GM20000 (cell line): Measurements from ENCODE around the gene GCGR.

Experiments
- DNase-seq: peaks from one replicate; pipeline ENCODE4 v3.0.0; 2012; ENCODE audit warnings: low spot score
- TF ChIP-seq, protein P1 (sequence below): IDR thresholded peaks from 2 replicates; pipeline ENCODE4 v1.5.1; 2012; ENCODE audit warnings: mild to moderate bottlenecking, control low read depth; ENCODE audit errors: extremely low read depth, missing control alignments

The GCGR gene

DNA sequence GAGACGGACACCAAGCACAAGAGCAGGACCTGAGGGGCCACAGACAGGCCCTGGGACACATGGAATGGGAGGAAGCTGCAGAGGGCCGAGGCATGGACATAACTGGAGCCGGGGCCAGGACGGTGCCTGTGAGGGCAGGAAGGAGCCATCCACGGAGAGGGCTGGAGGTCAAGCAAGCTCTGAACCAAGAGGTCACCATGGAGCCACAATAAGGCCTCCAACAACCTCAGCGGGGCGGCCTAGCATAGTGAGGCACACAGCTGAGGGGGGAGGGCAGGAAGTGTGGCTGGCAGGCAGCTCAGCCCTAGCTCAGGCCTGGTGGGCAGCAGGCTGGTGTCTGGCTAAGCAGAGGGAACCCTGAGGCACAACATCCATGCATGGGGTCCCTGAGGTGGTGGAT is 24.7 kb downstream of the GCGR start:
- DNase-seq, result no peak
- TF ChIP-seq, protein P1, sequence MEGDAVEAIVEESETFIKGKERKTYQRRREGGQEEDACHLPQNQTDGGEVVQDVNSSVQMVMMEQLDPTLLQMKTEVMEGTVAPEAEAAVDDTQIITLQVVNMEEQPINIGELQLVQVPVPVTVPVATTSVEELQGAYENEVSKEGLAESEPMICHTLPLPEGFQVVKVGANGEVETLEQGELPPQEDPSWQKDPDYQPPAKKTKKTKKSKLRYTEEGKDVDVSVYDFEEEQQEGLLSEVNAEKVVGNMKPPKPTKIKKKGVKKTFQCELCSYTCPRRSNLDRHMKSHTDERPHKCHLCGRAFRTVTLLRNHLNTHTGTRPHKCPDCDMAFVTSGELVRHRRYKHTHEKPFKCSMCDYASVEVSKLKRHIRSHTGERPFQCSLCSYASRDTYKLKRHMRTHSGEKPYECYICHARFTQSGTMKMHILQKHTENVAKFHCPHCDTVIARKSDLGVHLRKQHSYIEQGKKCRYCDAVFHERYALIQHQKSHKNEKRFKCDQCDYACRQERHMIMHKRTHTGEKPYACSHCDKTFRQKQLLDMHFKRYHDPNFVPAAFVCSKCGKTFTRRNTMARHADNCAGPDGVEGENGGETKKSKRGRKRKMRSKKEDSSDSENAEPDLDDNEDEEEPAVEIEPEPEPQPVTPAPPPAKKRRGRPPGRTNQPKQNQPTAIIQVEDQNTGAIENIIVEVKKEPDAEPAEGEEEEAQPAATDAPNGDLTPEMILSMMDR, result no peak

DNA sequence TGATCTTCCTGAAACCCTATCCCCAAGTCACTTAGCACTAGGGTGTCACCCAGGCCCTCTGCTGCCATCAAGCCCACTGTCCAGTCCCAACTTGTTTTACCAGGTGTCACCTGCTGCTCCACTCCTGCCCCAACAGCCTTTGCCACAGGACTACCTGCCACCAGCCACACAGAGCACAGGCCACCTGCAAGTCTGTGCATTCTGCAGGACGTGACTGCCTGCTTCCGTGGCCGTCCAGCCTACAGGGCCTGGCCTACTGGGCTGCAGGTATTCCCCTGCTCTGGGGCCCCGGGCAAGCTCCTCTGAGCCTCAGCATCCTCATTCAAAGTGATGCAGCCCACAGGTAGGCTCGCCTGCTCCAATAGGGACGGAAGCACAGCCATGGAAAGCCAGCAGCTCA is 25.9 kb downstream of the GCGR start:
- no peak for DNase-seq

DNA sequence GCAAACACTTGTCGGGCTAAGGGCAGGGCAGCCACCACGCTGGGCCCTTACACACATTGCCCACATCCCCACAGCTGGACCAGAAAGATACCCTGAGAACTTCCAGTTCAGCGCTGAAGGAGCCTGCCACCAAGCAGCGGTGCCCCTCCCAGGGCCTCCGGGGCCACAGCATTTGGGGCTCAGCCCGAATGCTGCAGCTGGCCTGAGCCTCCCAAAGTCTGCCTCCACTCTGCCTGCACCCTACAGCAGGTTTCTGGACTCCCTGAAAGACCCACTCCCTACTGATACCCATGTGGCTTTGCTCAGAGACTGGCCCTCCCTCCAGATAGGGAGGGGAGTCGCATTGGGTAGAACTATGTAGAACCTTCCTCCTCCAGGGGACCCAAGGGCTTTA is 27.6 kb downstream of the GCGR start:
- DNase-seq, result no peak
- TF ChIP-seq, protein P1, result no peak

More for the DNA sequence above, 25.9 kb downstream of the GCGR start:
- TF ChIP-seq, protein P1, result no peak

DNA sequence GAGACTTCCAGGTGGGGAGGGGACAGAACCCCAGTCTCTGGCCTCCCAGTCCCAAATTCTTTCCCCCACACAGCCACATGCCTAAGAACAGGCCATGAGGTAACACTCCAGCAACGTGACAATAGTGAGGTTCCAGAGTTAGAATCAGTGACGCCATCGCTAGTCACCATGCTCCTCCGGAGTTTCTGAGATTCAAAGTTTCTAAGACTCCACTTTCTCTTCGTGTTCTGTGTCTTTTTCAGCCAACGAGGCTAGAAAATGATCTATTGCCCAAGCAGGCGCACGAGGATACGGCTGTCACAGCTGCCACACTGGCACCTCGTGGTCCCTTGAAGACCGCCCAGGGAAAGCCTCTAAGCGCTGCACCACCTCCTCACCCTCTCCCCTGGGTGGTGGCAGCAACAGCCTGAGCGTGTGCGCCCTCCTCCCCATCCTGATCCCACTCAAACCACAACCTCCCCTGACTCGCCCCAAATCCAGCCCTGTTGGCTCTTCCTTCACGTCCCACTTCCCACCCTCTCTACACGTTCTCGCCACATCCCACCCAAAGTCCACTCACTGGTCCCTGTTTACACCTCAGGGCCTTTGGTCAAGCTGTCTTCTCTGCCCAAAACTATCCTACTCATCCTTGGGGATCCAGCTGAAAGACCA is 28.1 kb downstream of the GCGR start:
- DNase-seq, result no peak
- TF ChIP-seq, protein P1, result no peak

DNA sequence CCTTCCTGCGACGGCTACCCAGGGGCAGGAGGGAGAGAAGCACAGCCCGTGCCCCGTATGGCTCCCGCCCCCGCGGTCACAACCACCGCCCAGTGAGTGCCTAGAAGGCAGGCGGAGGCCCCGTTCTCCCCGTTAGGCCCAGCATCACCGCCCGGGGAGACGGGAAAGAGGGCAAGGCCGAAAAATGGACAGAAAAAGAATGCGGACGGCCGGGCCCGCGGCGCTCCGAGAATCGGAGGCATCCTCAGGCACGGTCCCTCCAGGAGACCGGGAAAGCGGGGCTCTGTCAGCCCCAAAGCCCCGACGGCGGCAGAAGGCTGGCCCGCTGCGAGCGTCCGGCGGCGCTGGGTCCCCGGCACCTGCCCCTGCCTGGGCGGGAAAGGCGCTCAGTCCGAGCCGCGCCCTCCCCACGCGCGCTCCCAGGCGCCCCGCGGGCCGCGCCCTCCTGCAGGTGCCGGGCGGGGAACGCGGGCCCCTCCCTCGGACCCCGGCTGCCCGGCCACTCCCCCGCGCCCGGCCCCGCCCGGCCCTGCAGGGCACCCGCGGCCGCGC is 28.7 kb downstream of the GCGR start:
- TF ChIP-seq, protein P1, result no peak
- DNase-seq, result peak; percentile 67

DNA sequence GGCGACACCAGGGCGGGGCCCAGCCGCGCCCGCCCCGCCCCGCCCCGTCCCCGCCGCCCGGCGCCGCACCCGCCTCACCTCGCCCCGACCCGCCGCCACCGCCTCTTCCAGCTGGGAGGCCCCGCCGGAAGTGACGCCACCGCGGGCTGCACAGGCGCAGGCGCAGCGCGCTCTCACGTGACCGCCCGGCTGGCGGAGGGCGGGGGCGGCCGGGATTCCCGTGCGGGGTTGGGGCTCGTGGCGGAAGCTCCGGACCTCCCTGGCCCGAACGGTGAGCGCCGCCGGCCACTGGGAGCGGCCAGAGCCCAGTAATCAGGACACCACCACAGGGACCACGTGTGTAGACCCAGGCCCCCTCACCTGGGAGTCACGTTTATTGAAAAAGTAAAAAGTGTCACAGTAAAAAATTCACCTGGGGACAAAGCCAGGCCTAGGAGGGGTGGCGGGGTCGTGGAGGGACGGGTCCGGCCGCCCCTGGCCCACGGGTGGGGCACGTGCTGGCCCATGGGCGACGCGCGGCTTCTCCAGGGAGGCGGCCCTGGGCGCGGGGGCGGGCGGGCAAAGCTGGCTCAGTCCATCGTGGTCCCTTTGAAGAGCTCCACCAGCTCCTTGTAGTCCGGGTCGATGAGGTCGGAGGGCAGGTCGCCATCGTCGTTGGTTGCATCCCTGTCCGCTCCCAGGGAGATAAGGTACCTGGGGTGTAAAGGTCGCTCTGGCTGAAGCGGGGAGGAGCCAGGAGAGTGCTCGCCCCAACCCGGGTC is 29.4 kb downstream of the GCGR start, which contains the start of gene MCRIP1:
Gene MCRIP1 (minus strand): TSS at position 132 of the 761 bp plus-strand sequence. CDS start 8,785 bp downstream, outside the sequence.
- DNase-seq, result peak; percentile 100
- TF ChIP-seq, protein P1, result no peak
